HG02884 (cell line): ENCODE data around the gene IL17A.
"Not testable (repeated sequence)": the region's sequence is repeated elsewhere in the genome, so short reads cannot be mapped to it uniquely, and the experiment has no call there.

Experiments used
- ATAC-seq: cut with Tn5 transposase; IDR thresholded peaks from one replicate; pipeline ENCODE4 v1.9.1; 2021; ENCODE audit warnings: mild to moderate bottlenecking, moderate library complexity; ENCODE audit not compliant: unreplicated experiment

Gene IL17A

DNA sequence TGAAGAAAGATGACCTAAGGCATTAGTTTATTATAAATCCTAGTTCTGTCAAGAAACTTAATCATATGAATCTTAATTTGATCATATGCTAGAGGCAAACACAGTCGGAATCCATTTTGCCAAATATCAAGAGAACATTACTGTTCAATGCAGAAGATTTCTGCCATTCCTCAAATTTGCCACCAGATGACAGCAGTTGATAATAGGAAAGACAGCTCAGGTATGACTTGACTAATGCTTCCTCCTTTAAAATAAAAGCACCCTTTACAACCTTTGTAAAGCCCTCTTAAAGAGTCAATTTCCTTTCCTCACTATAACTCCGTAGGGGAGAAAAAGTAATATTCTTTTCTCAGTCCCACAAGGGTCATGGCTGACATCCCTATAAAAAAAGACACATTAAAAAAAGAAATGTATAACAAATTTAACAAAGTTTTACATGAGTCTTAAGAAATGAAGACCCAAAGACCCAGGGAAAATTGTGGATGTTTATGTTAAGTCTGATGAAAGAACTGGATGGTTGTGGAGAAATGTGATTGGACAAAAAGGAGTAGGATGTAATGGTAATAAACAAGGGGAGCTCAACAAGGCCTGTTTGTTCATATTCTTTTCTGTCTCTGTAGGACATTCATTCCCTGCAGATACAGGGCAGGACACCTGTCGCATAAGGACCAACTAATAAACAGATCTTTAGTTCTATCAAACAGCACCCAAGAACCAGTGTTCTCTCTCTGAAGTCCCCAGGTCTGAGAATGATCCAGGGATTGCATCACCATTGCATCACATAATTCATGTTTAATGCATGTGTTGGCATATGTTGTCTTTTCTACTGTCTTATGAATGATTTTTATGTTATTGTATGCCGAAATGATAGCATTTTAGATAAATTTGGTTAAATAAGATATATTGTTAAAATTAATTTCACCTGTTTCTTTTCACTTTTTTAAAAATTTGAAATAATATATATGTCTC is 23.0 kb upstream of the IL17A start:
- ATAC-seq, result peak; percentile 60

GRCh38 chr6:52164319-52165094 is 21.7 kb upstream of the IL17A start:
- ATAC-seq, result no peak

DNA sequence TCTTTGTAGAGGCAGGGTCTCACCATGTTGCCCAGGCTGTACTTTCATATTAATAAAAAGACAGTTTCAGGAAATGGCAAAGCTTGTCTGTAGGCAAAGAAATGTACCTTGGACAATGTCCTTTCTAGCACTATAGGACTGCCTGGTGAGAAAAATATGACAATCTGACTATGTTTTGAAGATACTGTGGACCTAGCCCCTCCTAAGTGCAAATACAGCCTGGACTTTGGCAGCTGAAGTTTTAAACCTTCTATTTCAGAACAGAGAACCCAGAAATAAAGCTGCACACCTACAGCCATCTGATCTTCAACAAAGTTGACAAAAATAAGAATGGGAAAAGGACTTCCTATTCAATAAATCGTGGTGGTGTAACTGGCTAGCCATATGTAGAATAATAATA is 18.9 kb upstream of the IL17A start:
- ATAC-seq, result no peak

DNA sequence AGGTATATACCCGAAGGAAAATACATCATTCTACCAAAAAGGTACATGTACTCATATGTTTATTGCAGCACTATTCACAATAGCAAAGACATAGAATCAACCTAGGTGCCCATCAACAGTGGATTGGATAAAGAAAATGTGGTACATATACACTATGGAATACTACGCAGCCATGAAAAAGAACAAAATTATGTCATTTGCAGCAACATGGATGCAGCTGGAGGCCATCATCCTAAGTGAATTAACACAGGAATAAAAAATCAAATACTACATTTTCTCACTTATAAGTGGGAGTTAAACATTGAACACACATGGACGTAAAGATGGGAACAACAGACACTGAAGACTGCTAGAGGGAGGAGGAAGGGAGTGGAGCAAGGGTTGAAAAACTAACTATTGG is 17.8 kb upstream of the IL17A start:
- ATAC-seq, result not testable (repeated sequence)

- no peak for ATAC-seq
Measured at GRCh38 chr6:52174118-52174517, 12.1 kb upstream of the IL17A start.

DNA sequence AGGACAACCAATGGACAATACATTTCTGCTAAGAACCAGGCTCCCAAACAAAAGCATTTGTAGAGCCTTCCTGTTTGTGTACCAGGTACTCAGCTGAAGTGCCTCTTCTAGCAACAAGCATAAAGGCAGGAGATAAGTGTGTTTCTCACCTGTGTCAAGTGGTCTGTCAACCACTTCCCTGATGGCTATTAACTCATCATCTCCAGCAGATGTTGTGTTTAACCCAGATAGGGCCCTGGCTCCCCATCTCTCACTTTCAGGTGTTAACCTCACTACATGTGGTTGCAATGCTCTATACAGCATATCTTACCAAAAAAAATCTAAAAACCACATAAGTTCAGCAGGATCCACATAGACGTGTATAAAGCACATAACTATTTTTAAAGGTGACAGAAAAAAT is 9.6 kb upstream of the IL17A start:
- peak; percentile 83 for ATAC-seq

DNA sequence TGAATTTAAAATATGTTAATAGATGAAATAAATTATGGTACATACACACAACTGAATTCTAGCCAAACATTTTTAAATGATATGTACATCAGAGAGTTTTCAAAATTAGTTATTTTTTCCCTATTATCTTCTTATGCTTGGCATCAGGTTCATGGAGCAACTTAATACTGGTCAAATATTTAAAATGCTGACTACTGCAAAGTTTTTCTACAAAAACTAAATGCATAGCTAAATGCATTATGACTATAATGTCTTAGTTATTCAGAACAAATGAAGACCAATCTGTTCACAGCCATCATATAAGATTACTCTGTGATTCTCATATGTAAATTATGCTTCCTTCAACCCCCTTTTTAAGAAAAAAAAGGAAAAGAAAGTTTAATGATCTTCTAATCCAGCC is 8.2 kb upstream of the IL17A start:
- ATAC-seq, result no peak

DNA sequence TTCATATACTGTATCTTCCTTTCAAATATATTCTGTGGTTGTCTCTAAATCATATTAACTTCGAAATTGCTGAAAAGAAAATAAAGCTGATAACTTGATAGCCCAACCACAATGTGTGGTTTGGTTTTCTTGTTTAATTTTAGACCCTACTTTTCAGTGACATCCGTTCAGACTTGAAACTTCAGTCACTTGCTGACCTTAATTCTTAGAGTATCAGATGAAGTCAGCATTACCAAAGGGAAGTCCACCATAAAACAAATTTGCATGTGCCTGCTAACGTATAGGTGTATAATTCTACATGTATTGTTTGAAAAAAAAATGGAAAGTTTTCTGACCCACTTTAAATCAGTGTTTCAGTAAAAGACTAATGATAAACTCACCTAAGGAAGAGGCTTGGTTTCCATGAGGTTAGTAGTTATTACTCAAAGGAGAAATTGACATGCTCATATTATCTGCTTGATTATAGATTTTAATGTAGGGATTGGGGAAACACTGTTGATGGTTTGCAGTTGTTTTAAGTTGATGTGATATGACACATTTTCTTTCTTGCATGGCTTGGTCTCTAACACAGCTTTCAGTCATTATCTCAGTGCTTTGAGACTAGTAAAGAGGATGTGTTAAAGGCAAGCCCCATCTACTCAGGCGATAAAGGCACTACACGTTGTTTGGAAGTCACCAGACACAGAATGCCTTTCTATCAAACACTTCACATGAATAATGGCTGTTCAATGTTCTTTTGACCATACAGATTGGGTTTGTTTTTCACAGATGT is 5.2 kb upstream of the IL17A start:
- ATAC-seq, result peak; percentile 67

GRCh38 chr6:52183131-52183713 is 3.0 kb upstream of the IL17A start:
- ATAC-seq, result no peak

- ATAC-seq, result peak; percentile 82
Measured at GRCh38 chr6:52186480-52186879, 305 bp downstream of the IL17A start.

GRCh38 chr6:52187098-52187497 is 923 bp downstream of the IL17A start:
- ATAC-seq, result no peak

DNA sequence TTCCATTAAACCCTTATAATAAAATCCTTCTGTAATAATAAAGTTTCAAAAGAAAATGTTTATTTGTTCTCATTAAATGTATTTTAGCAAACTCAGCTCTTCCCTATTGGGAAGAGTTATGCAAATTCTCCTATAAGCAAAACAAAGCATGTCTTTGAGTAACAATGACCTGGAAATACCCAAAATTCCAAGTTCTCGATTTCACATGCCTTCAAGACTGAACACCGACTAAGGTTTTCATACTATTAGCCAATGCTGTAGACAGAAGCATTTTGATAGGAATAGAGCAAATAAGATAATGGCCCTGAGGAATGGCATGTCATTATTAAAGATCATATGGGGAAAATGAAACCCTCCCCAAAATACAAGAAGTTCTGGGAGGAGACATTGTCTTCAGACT is 3.8 kb downstream of the IL17A start:
- no peak for ATAC-seq

DNA sequence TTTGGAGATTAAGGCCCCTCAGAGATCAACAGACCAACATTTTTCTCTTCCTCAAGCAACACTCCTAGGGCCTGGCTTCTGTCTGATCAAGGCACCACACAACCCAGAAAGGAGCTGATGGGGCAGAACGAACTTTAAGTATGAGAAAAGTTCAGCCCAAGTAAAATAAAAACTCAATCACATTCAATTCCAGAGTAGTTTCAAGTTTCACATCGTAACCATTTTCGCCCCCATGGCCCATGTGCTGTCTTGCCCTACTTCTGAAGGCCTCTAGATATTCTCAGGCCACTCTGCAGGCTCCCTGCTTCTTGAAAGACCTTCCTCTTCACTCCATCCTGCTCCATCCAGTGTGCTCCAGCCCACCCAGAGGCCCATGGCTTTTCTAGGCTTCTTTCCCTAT is 4.2 kb downstream of the IL17A start:
- ATAC-seq, result peak; percentile 78

- no peak for ATAC-seq
Measured at GRCh38 chr6:52191824-52192223, 5.6 kb downstream of the IL17A start.

DNA sequence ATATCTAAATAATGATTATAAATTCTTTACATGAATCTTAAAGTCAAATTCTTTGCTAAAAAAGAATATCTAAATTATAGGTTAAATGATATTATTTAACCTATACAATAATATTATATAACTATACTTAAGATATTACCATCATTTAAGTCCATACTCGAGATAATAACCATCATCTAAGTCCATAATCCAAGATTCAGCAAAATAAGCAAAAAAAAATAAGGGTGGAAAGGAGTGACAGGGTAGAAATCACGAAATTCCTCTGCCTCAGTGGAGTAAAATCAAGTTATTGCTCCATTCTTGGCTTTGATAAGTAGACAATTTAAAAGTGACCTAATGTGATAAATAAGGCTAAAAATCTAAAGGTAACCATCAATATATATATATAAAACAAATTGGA is 9.7 kb downstream of the IL17A start:
- no peak for ATAC-seq

- not testable (repeated sequence) for ATAC-seq
Measured at GRCh38 chr6:52200088-52200487, 13.9 kb downstream of the IL17A start.

DNA sequence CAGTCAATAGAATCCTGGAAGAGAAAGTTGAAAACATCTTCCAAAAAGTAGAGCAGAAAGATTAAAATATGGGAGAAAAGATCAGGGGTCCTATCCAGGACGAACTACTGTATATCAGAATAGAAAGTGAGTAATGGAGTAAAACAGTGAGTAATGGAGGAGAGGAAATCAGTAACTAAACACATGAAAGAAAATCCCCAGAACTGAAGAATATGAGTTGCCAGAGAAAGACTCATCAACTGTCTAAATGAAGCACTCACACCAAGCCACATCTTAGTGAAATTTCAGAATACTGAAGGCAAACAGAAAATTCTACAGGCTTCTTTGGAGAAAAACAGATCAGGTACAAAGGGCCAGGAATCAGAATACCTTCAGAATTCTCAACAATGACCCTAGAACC is 14.9 kb downstream of the IL17A start:
- no peak for ATAC-seq

GRCh38 chr6:52201493-52201892 is 15.3 kb downstream of the IL17A start:
- no peak for ATAC-seq

DNA sequence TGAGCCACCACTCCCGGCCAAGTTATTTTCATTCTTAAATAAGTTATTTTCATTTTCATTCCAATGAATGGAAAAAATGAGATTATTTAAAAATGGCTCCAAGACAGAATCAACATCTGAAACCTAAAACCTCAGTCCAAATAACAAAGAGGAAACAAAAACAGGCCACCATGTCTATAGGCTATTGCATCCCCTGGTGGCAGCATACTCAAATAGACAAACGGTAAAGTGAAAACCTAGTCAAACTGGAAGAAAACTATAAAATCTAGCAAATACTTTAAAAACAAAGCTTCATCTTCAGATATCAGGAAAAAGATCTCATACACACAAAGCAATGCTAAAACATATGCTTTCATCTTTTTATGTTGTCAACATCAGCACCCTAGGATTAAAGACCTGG is 20.9 kb downstream of the IL17A start:
- ATAC-seq, result no peak

DNA sequence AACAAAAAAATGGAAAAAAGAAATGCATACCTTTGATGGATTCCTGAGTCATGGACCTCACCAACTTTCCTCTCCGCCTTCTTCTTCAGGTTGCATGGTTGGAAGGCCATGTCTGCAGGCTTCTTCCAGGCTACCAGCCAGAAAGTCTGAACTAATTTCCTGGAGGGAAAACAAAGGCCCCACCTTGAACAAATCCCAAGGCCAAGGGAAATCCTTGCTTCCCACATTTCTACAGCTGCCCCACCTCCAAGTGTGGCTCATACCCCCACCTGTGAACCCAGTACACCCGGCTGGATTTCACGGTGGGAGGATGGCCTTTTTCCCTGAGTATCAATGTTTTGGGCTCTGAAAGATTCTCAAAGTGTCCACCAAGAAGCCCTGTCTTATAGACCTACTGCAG is 22.4 kb downstream of the IL17A start:
- ATAC-seq, result no peak

GRCh38 chr6:52209770-52210169 is 23.6 kb downstream of the IL17A start:
- ATAC-seq, result peak; percentile 61
